GM12865 (cell line): ENCODE results near the gene FSTL4.

ENCODE experiments used
- DNase-seq: peaks from one replicate; pipeline ENCODE4 v3.0.0; 2010; ENCODE audit warnings: low read depth
- H3K4me3 ChIP-seq: 2 replicates; pipeline ENCODE4 v1.5.1; 2011; ENCODE audit warnings: mild to moderate bottlenecking, low read depth, low read length, control low read depth
- CTCF ChIP-seq: IDR thresholded peaks from 2 replicates; pipeline ENCODE4 v1.5.1; 2011; ENCODE audit warnings: low read length, control low read depth, low read depth, inconsistent platforms; ENCODE audit not compliant: insufficient read depth; ENCODE audit errors: missing control alignments

Gene FSTL4

GRCh38 chr5:133514456-133514855, 97.9 kb downstream of the FSTL4 start:
- no peak overlapping the region for H3K4me3 ChIP-seq
- TF ChIP-seq CTCF = no peak
- no peak for DNase-seq

DNA sequence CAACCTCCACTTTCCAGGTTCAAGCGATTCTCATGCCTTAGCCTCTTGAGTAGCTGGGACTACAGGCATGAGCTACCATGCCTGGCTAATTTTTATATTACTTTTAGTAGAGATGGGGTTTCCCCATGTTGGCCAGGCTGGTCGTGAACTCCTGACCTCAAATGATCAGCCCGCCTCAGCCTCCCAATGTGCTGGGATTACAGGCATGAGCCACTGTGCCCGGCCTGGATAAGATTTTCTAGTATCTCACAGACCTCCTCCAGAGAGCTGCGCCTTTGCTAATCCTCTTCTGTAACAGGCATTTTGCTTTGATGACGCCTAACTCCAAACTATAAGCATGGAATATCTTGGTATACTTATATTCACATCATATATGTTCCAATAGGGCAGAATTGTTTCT, 99.4 kb downstream of the FSTL4 start:
- no peak for DNase-seq
- TF ChIP-seq CTCF = no peak

DNA sequence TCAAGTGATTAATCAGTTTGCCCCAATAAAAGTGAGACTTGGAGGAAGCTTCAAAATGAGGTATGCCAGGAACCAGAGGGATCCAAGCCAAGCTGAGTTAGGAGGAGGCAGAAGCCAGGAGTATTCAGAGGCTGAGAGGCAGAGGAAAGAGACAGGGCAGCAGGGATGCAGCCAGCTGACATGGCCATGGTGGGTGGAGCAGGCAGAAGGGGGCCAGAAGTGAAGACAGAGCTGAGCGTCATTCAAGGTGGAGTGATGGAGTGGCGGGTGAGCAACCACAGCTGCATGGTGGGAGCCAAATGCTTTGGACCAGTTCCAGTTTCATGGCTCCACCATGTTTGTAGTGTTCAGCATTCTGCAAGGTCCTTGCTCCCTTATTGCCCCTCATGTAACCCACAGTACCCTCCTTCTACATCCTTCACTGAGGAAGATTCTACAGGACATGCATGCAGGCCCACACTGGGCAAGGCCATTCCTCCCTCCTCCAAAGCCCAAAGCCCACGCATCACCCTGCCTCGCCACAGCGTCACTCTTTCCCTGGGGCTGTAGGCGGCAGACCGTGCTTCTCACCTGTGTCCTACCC, 100.6 kb downstream of the FSTL4 start:
- no peak for DNase-seq
- no peak overlapping the region for H3K4me3 ChIP-seq
- TF ChIP-seq CTCF = no peak

More for the DNA sequence above, 99.4 kb downstream of the FSTL4 start:
- no peak overlapping the region for H3K4me3 ChIP-seq

- H3K4me3 ChIP-seq = no peak overlapping the region
- DNase-seq = peak; percentile 80
Observed at GRCh38 chr5:133510634-133511262, 101.6 kb downstream of the FSTL4 start.

DNA sequence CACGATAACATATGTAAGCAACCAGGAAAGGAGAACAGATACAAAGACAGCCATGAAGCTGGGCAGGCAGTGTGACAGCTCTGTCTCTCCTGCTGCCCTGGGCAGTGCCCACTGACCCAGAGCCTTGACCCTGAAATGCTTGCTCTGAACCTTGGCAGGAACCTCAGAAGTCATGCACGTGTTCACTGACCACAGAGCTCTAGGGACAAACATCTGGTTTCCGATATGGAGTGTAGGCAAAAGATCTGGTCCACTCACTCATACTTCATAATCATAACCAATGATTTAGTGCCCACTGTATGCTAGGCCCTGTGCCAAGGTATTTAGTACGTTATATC, 102.6 kb downstream of the FSTL4 start:
- no peak overlapping the region for H3K4me3 ChIP-seq
- TF ChIP-seq CTCF = no peak
- DNase-seq = peak; percentile 33

More at GRCh38 chr5:133510634-133511262, 101.6 kb downstream of the FSTL4 start:
- no peak for TF ChIP-seq CTCF

GRCh38 chr5:133508845-133509741, 103.2 kb downstream of the FSTL4 start:
- TF ChIP-seq CTCF = no peak
- DNase-seq = peak; percentile 24
- no peak overlapping the region for H3K4me3 ChIP-seq
